Motor neuron (in vitro differentiated cells): ENCODE results near the gene NKX6-2. TPM values are rescaled to one million over a fixed set of nuclear protein-coding genes. Genes with fewer than 3 reads are reported as not detected.
"Not testable (repeated sequence)": the region's sequence is repeated elsewhere in the genome, so short reads cannot be mapped to it uniquely, and the experiment has no call there.

Experiments used
- ATAC-seq, 8 experiments: fragments of 200-7000 bp; cut with Tn5 transposase; replicated peaks in 6 of 8; 2 replicates each; pipeline ENCODE4 v1.8.0; 2021; ENCODE audit warnings: mild to moderate bottlenecking in 8 of 8, moderate library complexity in 8 of 8
- H3K27ac ChIP-seq, 2 donors: fragments of 250-450 bp; sonication (Bioruptor Pico); 2 replicates each; pipeline ENCODE4 v1.9.0; 2021; ENCODE audit warnings: antibody characterized with exemption in 2 of 2, mild to moderate bottlenecking in 2 of 2, moderate library complexity in 1 of 2
- H3K4me1 ChIP-seq, 2 donors: fragments of 250-450 bp; sonication (Bioruptor Pico); replicated peaks in 1 of 2; 2 replicates each; pipeline ENCODE4 v1.6.1; 2021; ENCODE audit warnings: antibody characterized with exemption in 2 of 2, mild to moderate bottlenecking in 2 of 2, moderate library complexity in 1 of 2
- H3K4me3 ChIP-seq, 5 donors: fragments of 250-450 bp; sonication (Bioruptor Pico); 2 replicates each; pipeline ENCODE4 v1.9.0; 2021; ENCODE audit warnings: antibody characterized with exemption in 5 of 5, mild to moderate bottlenecking in 5 of 5, moderate library complexity in 4 of 5
- WGBS, 10 experiments: fragments of 450-650 bp; shearing (Covaris generic); methylation state at CpG; one replicate each; pipeline ENCODE4 v1.0.0; 2022; 5-methylcytosine and 5-hydroxymethylcytosine counted together
- in situ Hi-C, 9 experiments: fragments of 400-800 bp; cut with MboI; loops; one replicate each; pipeline ENCODE4 v1.15.0; 2021; ENCODE audit warnings: low sequenced_read_pairs in 9 of 9, low pct_unique_long_range_greater_than_20kb in 2 of 9; ENCODE audit not compliant: unreplicated experiment in 9 of 9
- total RNA-seq, 8 experiments: library from RNA; unstranded; fragments of 300-600 nt; gene quantifications; 2 replicates each; pipeline versions ENCODE4 v1.2.3 to v1.2.4, GENCODE V29; 2022

The NKX6-2 gene
- total RNA-seq, 8 experiments from 2014 or later: 0.13 to 6.8 (median 0.61) TPM

GRCh38 chr10:132802048-132802447, 16.1 kb upstream of the NKX6-2 start:
- WGBS, 10 experiments: 10 to 94% (median 53%) methylated on average over 2 to 3 of the region's 8 CpGs; no CpG with 5 or more reads in 6 of the 10 experiments
- in situ Hi-C loops: no loop called here
- Histone ChIP-seq H3K4me3 (no peak overlapping the region), H3K4me1 (peaks cover 39 to 45% of the 10 kb centered on the region in 2 donors), H3K27ac (no peak overlapping the region)
- ATAC-seq: no peak

GRCh38 chr10:132799865-132800264, 13.9 kb upstream of the NKX6-2 start:
- Histone ChIP-seq H3K4me1 (peaks cover 30 to 35% of the 10 kb centered on the region in 2 donors), H3K27ac (peak overlapping the region in 1 of 2 donors; percentile 60), H3K4me3 (no peak overlapping the region)
- 93% methylated on average over 3 of the region's 11 CpGs; no CpG with 5 or more reads in 9 of the 10 experiments for WGBS, 10 experiments
- in situ Hi-C loops: loop anchor here in 1 of 9 experiments (25.0 kb wide), 1 partner anchor 138 kb away; no protein-coding TSS in a partner anchor
- ATAC-seq: peak in 4 of 8 experiments; percentile 7 to 53 (median 38)

GRCh38 chr10:132798876-132799275, 12.9 kb upstream of the NKX6-2 start:
- no peak overlapping the region for H3K4me3 ChIP-seq
- H3K27ac ChIP-seq: no peak overlapping the region
- peak in 2 of 8 experiments; percentile 4 to 15 for ATAC-seq
- in situ Hi-C loops: loop anchor here in 1 of 9 experiments (25.0 kb wide), 1 partner anchor 137 kb away; no protein-coding TSS in a partner anchor
- peaks cover 30 to 34% of the 10 kb centered on the region in 2 donors for H3K4me1 ChIP-seq
- WGBS, 10 experiments: no CpG with 5 or more reads among the region's 15 CpGs

- 100% methylated on average over 1 to 2 of the region's 21 CpGs; no CpG with 5 or more reads in 8 of the 10 experiments for WGBS, 10 experiments
- Histone ChIP-seq H3K27ac (no peak overlapping the region), H3K4me3 (no peak overlapping the region), H3K4me1 (peaks cover 30 to 35% of the 10 kb centered on the region in 2 donors)
- peak in 1 of 8 experiments; percentile 3 for ATAC-seq
- in situ Hi-C loops: loop anchor here in 1 of 9 experiments (25.0 kb wide), 1 partner anchor 136 kb away; no protein-coding TSS in a partner anchor
Observed at GRCh38 chr10:132798403-132798802, 12.5 kb upstream of the NKX6-2 start.

GRCh38 chr10:132797986-132798385, 12.0 kb upstream of the NKX6-2 start:
- in situ Hi-C loops: loop anchor here in 1 of 9 experiments (25.0 kb wide), 1 partner anchor 136 kb away; no protein-coding TSS in a partner anchor
- H3K27ac ChIP-seq, ATAC-seq, H3K4me3 ChIP-seq: not testable (repeated sequence)
- peaks cover 28 to 34% of the 10 kb centered on the region in 2 donors for H3K4me1 ChIP-seq
- 58 to 98% (median 87%) methylated on average over 2 to 14 of the region's 32 CpGs; no CpG with 5 or more reads in 1 of the 10 experiments for WGBS, 10 experiments

GRCh38 chr10:132796846-132797245, 10.9 kb upstream of the NKX6-2 start:
- WGBS, 10 experiments: 20 to 100% (median 70%) methylated on average over 1 to 5 of the region's 21 CpGs; no CpG with 5 or more reads in 5 of the 10 experiments
- in situ Hi-C loops: loop anchor here in 1 of 9 experiments (25.0 kb wide), 1 partner anchor 135 kb away; no protein-coding TSS in a partner anchor
- H3K27ac ChIP-seq: no peak overlapping the region
- ATAC-seq: no peak
- peaks cover 22 to 30% of the 10 kb centered on the region in 2 donors for H3K4me1 ChIP-seq
- H3K4me3 ChIP-seq: no peak overlapping the region

- 30% methylated on average over 2 of the region's 57 CpGs; no CpG with 5 or more reads in 9 of the 10 experiments for WGBS, 10 experiments
- peak; percentile 15 to 79 (median 72) for ATAC-seq
- Histone ChIP-seq H3K4me1 (peaks cover 18 to 29% of the 10 kb centered on the region in 2 donors), H3K4me3 (no peak overlapping the region), H3K27ac (peak overlapping the region in 1 of 2 donors; percentile 37)
- in situ Hi-C loops: loop anchor here in 1 of 9 experiments (25.0 kb wide), 1 partner anchor 132 kb away; no protein-coding TSS in a partner anchor
Observed at GRCh38 chr10:132793871-132794849, 8.2 kb upstream of the NKX6-2 start.

GRCh38 chr10:132793213-132793612, 7.3 kb upstream of the NKX6-2 start:
- peak overlapping the region in 1 of 2 donors; percentile 48 for H3K27ac ChIP-seq
- H3K4me3 ChIP-seq: no peak overlapping the region
- in situ Hi-C loops: loop anchor here in 1 of 9 experiments (25.0 kb wide), 1 partner anchor 131 kb away; no protein-coding TSS in a partner anchor
- H3K4me1 ChIP-seq: peaks cover 22 to 38% of the 10 kb centered on the region in 2 donors
- ATAC-seq: no peak
- 100% methylated on average over 2 of the region's 9 CpGs; no CpG with 5 or more reads in 9 of the 10 experiments for WGBS, 10 experiments

- 33 to 100% (median 81%) methylated on average over 1 to 5 of the region's 17 CpGs; no CpG with 5 or more reads in 6 of the 10 experiments for WGBS, 10 experiments
- Histone ChIP-seq H3K4me3 (no peak overlapping the region), H3K27ac (no peak overlapping the region), H3K4me1 (peaks cover 26 to 42% of the 10 kb centered on the region in 2 donors)
- ATAC-seq: no peak
- in situ Hi-C loops: loop anchor here in 1 of 9 experiments (25.0 kb wide), 1 partner anchor 130 kb away; no protein-coding TSS in a partner anchor
Observed at GRCh38 chr10:132792796-132793195, 6.8 kb upstream of the NKX6-2 start.

- H3K4me1 ChIP-seq: peaks cover 26 to 49% of the 10 kb centered on the region in 2 donors
- not testable (repeated sequence) for H3K27ac ChIP-seq, H3K4me3 ChIP-seq, ATAC-seq
- in situ Hi-C loops: loop anchor here in 1 of 9 experiments (25.0 kb wide), 1 partner anchor 130 kb away; no protein-coding TSS in a partner anchor
- 80% methylated on average over 4 of the region's 33 CpGs; no CpG with 5 or more reads in 9 of the 10 experiments for WGBS, 10 experiments
Observed at GRCh38 chr10:132792099-132792498, 6.2 kb upstream of the NKX6-2 start.

GRCh38 chr10:132790934-132791829, 5.2 kb upstream of the NKX6-2 start:
- Histone ChIP-seq H3K4me3 (no peak overlapping the region), H3K4me1 (peaks cover 28 to 49% of the 10 kb centered on the region in 2 donors), H3K27ac (no peak overlapping the region)
- in situ Hi-C loops: loop anchor here in 1 of 9 experiments (25.0 kb wide), 1 partner anchor 129 kb away; no protein-coding TSS in a partner anchor
- WGBS, 10 experiments: 0 to 83% (median 65%) methylated on average over 1 to 6 of the region's 31 CpGs; no CpG with 5 or more reads in 6 of the 10 experiments
- ATAC-seq: no peak

GRCh38 chr10:132790470-132790869, 4.5 kb upstream of the NKX6-2 start:
- Histone ChIP-seq H3K4me3 (no peak overlapping the region), H3K4me1 (peaks cover 29 to 46% of the 10 kb centered on the region in 2 donors), H3K27ac (no peak overlapping the region)
- in situ Hi-C loops: loop anchor here in 1 of 9 experiments (25.0 kb wide), 1 partner anchor 128 kb away; no protein-coding TSS in a partner anchor
- no peak for ATAC-seq
- WGBS, 10 experiments: 0 to 100% methylated on average over 1 of the region's 7 CpGs; no CpG with 5 or more reads in 8 of the 10 experiments
